GM19025 (cell line): ENCODE data around the gene MRGPRF.

Source experiments
- ATAC-seq: cut with Tn5 transposase; IDR thresholded peaks from one replicate; pipeline ENCODE4 v1.9.1; 2021; ENCODE audit warnings: mild to moderate bottlenecking, low read depth, moderate library complexity; ENCODE audit not compliant: unreplicated experiment

Gene MRGPRF

GRCh38 chr11:68969386-68969785 is 43.7 kb downstream of the MRGPRF start:
- ATAC-seq: no peak

DNA sequence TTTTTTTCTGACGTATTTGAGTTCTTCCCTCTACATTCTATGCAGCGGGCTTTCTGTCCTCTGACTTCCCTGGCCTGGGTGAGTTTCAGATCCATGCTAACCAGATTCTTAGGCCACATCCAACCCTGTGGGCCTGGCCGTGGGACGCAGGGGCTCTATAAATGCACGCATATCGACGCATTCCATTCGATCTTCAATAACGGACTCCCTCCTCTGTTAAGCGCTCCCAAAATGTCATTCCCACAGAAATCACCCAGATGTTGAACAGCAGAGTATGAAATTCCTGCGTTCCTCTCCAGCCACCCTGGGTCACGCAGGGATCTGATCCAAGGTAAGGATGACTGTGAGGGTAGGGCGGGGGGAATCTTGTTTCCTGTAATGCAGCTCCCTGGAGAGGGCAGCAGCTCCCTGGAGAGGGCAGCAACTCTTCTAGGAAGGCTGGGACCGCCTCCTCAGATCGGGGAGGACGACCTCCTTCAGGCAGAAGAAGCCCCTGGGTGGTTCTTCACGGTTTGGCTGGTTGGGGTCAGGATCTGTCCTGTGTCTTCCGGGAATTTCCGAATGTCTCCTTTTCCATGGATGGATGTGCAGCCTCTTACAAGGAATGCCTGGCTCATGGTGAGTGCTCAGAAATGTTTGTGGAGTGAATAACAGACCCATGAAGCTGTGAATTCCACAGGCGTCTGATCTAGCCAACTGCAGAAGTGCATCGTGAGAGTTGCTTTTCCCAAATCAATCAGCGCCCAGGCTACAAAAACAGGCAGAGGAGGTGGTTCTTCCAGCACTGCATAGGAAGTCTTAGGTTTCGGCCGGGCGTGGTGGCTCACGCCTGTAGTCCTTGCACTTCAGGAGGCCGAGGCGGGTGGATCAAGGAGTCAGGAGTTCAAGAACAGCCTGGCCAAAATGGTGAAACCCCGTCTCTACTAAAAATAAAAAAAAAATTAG is 44.5 kb downstream of the MRGPRF start:
- no peak for ATAC-seq

- no peak for ATAC-seq
These were observed 45.9 kb downstream of the MRGPRF start for GRCh38 chr11:68966894-68967780.

- no peak for ATAC-seq
These were observed 46.9 kb downstream of the MRGPRF start for GRCh38 chr11:68965901-68966853.

DNA sequence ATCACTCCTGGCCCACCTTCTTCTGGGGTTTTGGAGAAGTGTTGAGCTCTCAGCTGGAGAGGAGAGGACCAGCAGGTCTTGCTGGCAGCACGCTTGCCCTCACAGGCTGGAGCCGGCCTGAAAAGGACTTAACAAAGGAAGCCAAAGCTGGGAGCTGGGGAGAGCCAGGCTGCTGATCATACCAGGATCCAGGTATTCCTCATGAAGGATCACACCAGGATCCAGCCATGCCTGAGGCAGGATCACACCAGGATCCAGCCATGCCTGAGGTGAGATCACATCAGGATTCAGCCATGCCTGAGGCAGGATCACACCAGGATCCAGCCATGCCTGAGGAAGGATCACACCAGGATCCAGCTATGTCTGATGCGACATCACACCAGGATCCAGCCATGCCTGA is 49.3 kb downstream of the MRGPRF start:
- no peak for ATAC-seq

- ATAC-seq: no peak
These were observed 50.4 kb downstream of the MRGPRF start for GRCh38 chr11:68962527-68963250.

DNA sequence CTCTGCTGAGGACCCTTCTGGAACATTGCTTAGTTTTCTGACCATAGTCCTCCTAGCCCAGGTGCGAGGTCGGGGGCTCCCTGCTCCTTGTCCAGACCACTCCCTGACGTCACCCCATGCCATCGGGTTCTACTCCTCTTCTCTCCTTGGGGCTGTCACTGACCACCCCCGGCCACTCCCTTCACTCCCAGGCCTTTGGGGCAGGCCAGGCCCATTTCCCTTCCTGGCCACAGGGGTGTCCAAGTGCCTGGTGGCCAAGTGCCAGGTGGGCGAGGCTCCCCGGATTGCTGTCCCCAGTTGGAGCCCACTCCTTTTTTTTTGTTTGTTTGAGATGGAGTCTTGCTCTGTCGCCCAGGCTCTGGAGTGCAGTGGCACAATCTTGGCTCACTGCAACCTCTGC is 51.8 kb downstream of the MRGPRF start:
- no peak for ATAC-seq

DNA sequence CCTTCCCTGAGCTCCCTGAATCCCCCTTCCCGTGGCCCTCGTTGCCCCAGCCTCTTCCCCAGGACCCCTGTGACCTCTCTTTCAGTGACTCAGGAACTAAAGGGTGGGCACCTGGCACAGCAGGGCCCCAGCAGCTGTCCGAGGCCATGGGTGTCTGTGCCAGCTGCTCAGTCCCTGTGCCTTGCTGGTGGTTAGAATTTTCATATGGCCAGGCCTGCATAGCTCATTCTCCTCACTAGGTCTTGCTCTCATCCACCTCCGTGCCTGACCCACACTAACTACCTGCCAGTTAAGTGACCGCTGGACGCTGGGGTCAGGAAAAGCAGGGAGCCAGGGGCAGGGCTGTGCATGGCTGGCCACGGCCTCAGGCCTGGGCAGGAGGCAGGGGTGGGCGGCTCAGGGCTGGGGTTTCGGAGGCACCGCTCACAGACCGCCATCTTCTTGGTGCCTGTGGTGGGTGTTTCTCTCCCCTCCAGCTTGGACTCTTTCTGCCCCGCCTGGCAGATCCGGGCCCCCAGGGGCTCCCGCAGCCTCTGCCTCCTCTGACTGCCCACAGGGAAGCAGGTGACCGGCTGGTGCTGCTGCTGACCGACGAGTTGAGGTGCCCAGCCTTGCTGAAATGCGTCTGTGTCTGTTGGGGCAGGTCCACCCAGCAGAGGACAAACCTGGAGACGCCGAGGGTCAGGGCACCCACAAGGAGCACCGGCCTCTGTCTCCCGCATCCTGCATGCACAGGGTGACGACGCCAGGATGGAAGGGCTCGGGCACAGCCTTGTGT is 52.6 kb downstream of the MRGPRF start:
- ATAC-seq: no peak

DNA sequence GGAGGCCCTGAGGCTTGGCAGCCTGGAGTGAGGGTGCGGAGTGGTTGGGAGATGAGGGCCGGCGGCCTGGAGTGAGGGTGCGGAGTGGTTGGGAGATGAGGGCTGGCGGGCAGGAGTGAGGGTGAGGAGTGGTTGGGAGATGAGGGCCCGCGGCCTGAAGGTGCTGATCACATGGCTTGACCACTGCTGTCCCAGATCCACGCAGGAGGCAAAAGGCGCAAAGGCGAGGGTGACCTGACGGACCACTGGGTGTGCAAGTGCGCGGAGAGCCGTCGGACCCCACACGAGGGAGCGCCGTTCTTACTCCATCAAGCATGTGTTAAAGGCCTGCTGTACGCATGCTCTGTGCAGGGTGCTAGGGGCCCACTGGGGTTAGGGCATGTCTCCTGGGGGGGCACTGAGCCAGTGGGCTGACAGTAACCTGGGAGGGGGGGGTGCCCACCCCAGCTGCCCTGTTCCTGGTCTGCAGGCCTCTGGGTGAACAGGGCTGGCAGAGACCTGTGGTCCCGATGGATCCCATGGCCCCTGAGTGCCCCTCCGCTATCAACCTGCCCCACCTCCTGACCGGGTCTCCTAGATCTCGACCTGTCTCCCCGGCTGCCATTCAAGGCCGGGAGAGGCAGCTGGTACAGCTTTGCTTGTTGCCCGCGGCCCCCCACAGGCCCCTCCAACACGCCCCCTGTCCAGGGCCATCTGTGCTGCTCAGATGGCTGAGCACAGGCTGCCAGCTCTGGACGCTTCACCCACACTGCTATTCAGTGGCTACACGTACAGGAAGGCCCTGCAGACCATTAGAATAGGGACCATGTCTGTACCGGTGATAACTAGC is 53.4 kb downstream of the MRGPRF start:
- ATAC-seq: no peak

- ATAC-seq: no peak
These were observed 54.8 kb downstream of the MRGPRF start for GRCh38 chr11:68958211-68958610.

DNA sequence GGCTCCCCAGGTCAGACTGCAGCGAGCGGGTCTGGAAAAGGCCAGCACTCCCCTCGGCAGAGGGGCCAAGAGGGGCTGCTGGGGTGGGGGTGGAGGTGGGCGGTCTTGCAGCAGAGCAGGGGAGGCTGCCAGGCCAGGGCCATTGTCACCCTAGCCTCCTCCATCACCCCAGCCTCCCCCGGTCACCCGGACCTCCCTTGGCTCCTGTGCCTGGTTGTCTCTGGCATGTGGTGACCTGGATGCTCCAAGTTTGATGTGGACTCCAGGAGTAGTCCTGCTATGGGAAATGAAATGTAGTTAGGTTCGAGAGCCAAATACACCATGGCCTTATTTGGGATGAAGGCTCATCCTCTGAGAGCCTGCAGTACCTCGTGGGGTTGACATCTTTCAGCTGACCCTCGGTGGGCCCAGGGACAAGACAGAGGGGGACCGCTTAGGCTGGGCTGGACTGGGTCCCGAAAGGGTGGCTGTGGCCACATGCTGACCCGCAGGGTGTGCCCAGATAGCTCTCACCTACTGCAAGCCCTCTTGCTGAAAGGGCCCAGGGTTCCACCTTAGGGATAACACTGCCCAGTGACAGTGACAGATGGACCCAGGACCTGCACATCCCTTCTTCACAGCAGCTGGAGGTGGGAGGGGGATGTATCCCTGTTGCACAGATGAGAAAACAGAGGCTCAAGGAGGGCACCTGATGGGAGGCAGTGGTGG is 56.3 kb downstream of the MRGPRF start:
- ATAC-seq: no peak

- ATAC-seq: no peak
These were observed 56.9 kb downstream of the MRGPRF start for GRCh38 chr11:68956142-68956541.

GRCh38 chr11:68955607-68955958 is 57.5 kb downstream of the MRGPRF start:
- ATAC-seq: no peak

DNA sequence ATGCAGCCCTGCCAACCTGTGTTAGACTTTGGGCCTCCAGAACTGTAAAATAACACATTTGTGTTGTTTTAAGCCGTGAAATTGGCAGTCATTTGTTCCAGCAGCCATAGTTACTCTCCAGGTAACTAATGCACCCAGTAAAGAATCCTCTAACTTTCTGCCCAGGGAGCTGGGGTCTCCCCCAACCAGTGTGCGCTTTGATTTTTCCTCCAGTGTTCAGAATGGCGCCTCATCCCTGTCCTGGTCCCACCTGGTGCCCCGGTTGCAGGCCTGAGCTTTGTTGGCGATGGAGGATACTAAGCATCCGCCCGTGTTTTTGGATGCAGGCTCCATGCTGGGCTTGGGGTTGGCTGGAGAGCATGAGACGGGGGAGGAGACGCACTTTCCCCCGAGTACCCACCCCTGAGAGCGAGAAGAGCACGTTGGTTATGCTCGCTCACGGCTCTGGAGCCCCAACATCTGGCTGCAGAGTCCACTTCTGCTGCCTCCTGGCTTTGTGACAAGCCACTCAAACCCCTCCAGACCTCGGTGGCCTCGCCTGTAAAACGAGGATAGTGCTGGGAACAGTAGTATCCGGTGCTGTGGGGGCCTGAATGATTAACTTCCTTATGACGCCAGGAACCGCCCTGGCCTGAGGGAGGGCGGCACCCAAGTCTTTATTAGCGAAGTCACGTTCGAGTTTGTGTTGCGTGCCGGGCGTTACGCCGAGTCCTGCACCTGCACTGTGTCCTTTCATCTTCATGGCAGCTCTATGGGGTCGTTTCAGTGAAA is 58.0 kb downstream of the MRGPRF start:
- no peak for ATAC-seq
